Activated T-helper 2 cell treated with anti-CD3 and anti-CD28 coated beads, Interferon-gamma antibody, Interleukin-2, Interleukin-4, amounts not matched to agents 10 μg/mL and 5 μg/mL and 100 μg/mL, durations not matched to agents 14 hours and 24 hours and 36 hours (primary cell): ENCODE results near the gene BRD1. TPM values are rescaled to one million over a fixed set of nuclear protein-coding genes. Genes with fewer than 3 reads are reported as not detected.

Experiments used
- DNase-seq: peaks from one replicate; pipeline ENCODE4 v3.0.0; 2021; ENCODE audit warnings: low spot score
- H3K27ac Mint-ChIP-seq: one replicate; pipeline ENCODE4 v1.8.0; 2021; ENCODE audit warnings: mixed read lengths
- H3K27me3 Mint-ChIP-seq: one replicate; pipeline ENCODE4 v1.8.0; 2021; ENCODE audit warnings: low read depth, mixed read lengths
- H3K36me3 Mint-ChIP-seq: one replicate; pipeline ENCODE4 v1.8.0; 2021; ENCODE audit warnings: low read depth, mixed read lengths
- H3K4me1 Mint-ChIP-seq: one replicate; pipeline ENCODE4 v1.8.0; 2021; ENCODE audit warnings: low read depth, mixed read lengths
- H3K4me3 Mint-ChIP-seq: one replicate; pipeline ENCODE4 v1.8.0; 2021; ENCODE audit warnings: low read depth, mild to moderate bottlenecking, moderate library complexity, mixed read lengths
- H3K9me3 Mint-ChIP-seq: one replicate; pipeline ENCODE4 v1.8.0; 2021; ENCODE audit warnings: mixed read lengths
- intact Hi-C: fragments of 100-400 bp; cut with micrococcal nuclease; formaldehyde crosslinking; loops from one replicate; pipeline ENCODE4 v1.15.1; 2023
- total RNA-seq: library from RNA; stranded (reverse); gene quantifications from 2 replicates; pipeline ENCODE4 v1.2.3, GENCODE V29; 2022

The BRD1 gene
- total RNA-seq, 1 donor from 2014 or later, result 41.3 TPM

- Mint-ChIP-seq H3K4me3 (no peak overlapping the region), H3K4me1 (peaks cover 2% of the 10 kb centered on the region), H3K36me3 (no peaks in the 10 kb centered on the region), H3K9me3 (peaks cover 6% of the 10 kb centered on the region), H3K27me3 (peaks cover 5% of the 10 kb centered on the region), H3K27ac (no peak overlapping the region)
- intact Hi-C loops, result no loop called here
- DNase-seq, result no peak
Measured at GRCh38 chr22:49735411-49735900, 92.2 kb downstream of the BRD1 start.

DNA sequence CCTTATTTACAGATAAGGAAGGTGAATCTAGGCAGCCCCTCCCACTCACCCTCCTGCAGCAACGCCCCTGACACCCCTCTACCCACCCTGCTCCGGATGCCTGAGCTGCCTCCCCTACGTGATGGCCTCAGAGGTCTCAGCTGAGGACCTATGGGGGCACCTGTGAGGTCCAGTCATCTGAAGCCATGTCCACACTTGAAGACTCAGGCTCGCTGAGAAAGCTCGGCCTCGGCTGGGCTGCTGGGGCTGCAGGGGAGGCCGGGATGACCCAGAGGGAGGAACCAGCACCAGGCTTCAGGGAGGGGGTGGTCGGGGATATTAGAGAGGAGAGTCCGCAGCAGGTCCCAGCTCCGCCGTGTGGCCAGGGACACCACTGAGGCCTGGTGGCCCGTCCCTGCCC is 92.8 kb downstream of the BRD1 start:
- Mint-ChIP-seq H3K9me3 (peaks cover 4% of the 10 kb centered on the region), H3K36me3 (no peaks in the 10 kb centered on the region), H3K4me3 (no peak overlapping the region), H3K27me3 (peaks cover 6% of the 10 kb centered on the region), H3K4me1 (peaks cover 2% of the 10 kb centered on the region), H3K27ac (no peak overlapping the region)
- intact Hi-C loops, result no loop called here
- DNase-seq, result no peak

GRCh38 chr22:49734390-49734789 is 93.3 kb downstream of the BRD1 start:
- Mint-ChIP-seq H3K27ac (no peak overlapping the region), H3K4me3 (no peak overlapping the region), H3K36me3 (no peaks in the 10 kb centered on the region), H3K27me3 (peaks cover 6% of the 10 kb centered on the region), H3K4me1 (peaks cover 2% of the 10 kb centered on the region), H3K9me3 (no peaks in the 10 kb centered on the region)
- DNase-seq, result no peak
- intact Hi-C loops, result no loop called here

DNA sequence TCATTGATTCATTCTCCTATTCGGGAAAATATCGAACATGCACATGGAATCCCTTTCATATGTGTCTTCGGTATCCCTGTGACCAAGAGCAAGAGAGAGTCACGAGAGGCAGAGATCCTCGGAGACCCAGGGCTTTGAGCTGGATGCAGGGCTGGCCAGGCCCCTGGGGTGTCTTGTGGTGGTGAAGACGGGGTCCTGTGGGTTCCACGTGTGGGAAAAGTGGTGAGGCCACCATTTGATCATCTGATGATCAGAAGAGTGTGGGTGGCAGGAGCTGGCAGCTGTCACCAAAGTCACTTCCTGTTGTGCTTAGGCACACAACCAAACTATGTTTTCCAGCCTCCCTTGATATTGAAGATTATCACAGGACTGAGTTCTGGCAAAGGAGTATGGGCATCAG is 94.0 kb downstream of the BRD1 start:
- DNase-seq, result no peak
- no peak overlapping the region for H3K27ac Mint-ChIP-seq

GRCh38 chr22:49730656-49731055 is 97.0 kb downstream of the BRD1 start:
- intact Hi-C loops, result no loop called here
- peaks cover 2% of the 10 kb centered on the region for H3K4me1 Mint-ChIP-seq
- no peaks in the 10 kb centered on the region for H3K9me3 Mint-ChIP-seq
- no peak overlapping the region for H3K4me3 Mint-ChIP-seq
- H3K27ac Mint-ChIP-seq, result no peak overlapping the region
- no peaks in the 10 kb centered on the region for H3K36me3 Mint-ChIP-seq
- H3K27me3 Mint-ChIP-seq, result peaks cover 29% of the 10 kb centered on the region
- no peak for DNase-seq

More for the DNA sequence above, 94.0 kb downstream of the BRD1 start:
- H3K9me3 Mint-ChIP-seq, result no peaks in the 10 kb centered on the region
- peaks cover 2% of the 10 kb centered on the region for H3K4me1 Mint-ChIP-seq
- H3K4me3 Mint-ChIP-seq, result no peak overlapping the region
- H3K36me3 Mint-ChIP-seq, result no peaks in the 10 kb centered on the region
- intact Hi-C loops, result no loop called here
- peaks cover 10% of the 10 kb centered on the region for H3K27me3 Mint-ChIP-seq

- no peak overlapping the region for H3K27ac Mint-ChIP-seq
- intact Hi-C loops, result no loop called here
- H3K4me1 Mint-ChIP-seq, result peaks cover 5% of the 10 kb centered on the region
- DNase-seq, result no peak
- H3K9me3 Mint-ChIP-seq, result no peaks in the 10 kb centered on the region
- H3K27me3 Mint-ChIP-seq, result peaks cover 31% of the 10 kb centered on the region
- H3K4me3 Mint-ChIP-seq, result no peak overlapping the region
- no peaks in the 10 kb centered on the region for H3K36me3 Mint-ChIP-seq
Measured at GRCh38 chr22:49728570-49729271, 99.0 kb downstream of the BRD1 start.

- intact Hi-C loops, result no loop called here
- Mint-ChIP-seq H3K4me3 (no peak overlapping the region), H3K4me1 (peaks cover 8% of the 10 kb centered on the region), H3K27ac (no peak overlapping the region), H3K27me3 (peaks cover 34% of the 10 kb centered on the region), H3K9me3 (no peaks in the 10 kb centered on the region), H3K36me3 (no peaks in the 10 kb centered on the region)
- no peak for DNase-seq
Measured at GRCh38 chr22:49727881-49728569, 99.6 kb downstream of the BRD1 start.

DNA sequence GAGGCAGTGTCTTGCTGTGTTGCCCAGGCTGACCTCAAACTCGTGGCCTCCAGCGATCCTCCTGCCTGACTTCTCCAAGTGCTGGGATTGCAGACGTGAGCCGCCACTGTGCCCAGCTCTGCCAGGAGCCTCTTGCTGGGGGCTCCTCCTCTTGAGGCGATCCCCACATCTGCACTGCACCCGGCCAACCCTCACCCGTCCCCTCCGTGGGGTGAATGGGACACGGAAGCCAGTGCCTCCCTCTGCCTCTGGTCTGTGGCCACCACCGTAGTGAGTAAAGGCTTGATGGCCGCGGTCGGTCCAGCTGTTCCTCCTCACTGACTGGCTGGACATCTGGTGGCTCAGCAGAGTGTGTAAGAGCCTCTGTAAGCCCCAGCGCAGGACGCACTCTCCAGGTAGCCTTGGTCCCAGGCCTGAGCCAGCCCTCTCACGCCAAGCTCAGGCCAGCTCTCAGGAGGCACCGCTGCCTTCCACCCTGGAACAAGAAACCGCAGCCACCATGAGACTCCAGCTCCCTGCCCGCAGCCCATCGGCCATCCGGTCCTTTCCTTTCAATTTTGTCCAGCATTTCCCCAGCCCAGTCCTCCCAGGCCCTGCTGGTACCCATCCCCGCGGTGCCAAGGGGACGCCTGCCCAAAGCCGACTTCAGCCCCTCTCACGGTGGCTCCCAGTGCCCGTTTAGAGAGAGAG is 100.3 kb downstream of the BRD1 start:
- peaks cover 34% of the 10 kb centered on the region for H3K27me3 Mint-ChIP-seq
- no peaks in the 10 kb centered on the region for H3K9me3 Mint-ChIP-seq
- H3K36me3 Mint-ChIP-seq, result no peaks in the 10 kb centered on the region
- no peak overlapping the region for H3K4me3 Mint-ChIP-seq
- DNase-seq, result no peak
- intact Hi-C loops, result no loop called here
- peaks cover 8% of the 10 kb centered on the region for H3K4me1 Mint-ChIP-seq
- H3K27ac Mint-ChIP-seq, result no peak overlapping the region

- H3K4me3 Mint-ChIP-seq, result no peak overlapping the region
- H3K4me1 Mint-ChIP-seq, result peaks cover 8% of the 10 kb centered on the region
- DNase-seq, result no peak
- H3K9me3 Mint-ChIP-seq, result no peaks in the 10 kb centered on the region
- intact Hi-C loops, result no loop called here
- peaks cover 34% of the 10 kb centered on the region for H3K27me3 Mint-ChIP-seq
- H3K27ac Mint-ChIP-seq, result no peak overlapping the region
- no peaks in the 10 kb centered on the region for H3K36me3 Mint-ChIP-seq
Measured at GRCh38 chr22:49726701-49727101, 101.0 kb downstream of the BRD1 start.

GRCh38 chr22:49726022-49726681 is 101.5 kb downstream of the BRD1 start:
- H3K27me3 Mint-ChIP-seq, result peaks cover 34% of the 10 kb centered on the region
- H3K4me3 Mint-ChIP-seq, result no peak overlapping the region
- H3K4me1 Mint-ChIP-seq, result peaks cover 8% of the 10 kb centered on the region
- H3K27ac Mint-ChIP-seq, result no peak overlapping the region
- H3K9me3 Mint-ChIP-seq, result no peaks in the 10 kb centered on the region
- no peaks in the 10 kb centered on the region for H3K36me3 Mint-ChIP-seq
- no peak for DNase-seq
- intact Hi-C loops, result no loop called here

DNA sequence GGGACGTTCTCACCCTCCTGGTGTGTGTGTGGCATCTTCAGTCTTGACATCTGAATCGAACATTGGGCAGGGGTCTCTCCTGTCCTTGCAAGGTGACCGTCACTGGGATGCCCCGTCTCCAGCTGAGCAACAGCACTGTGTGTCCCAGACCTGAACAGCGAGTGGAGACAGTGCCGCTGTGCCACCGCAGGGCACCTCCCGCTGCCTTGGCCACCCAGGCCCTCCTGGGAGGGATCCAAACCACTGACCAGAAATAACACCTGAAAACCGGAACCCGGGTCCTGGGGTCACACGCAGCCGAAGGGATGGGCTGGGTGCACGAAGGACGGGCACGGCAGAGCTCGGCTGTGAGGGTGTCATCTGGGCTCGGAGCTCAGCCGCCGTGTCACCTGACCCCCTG is 102.2 kb downstream of the BRD1 start:
- Mint-ChIP-seq H3K9me3 (no peaks in the 10 kb centered on the region), H3K36me3 (no peaks in the 10 kb centered on the region), H3K27ac (no peak overlapping the region), H3K4me1 (peaks cover 8% of the 10 kb centered on the region), H3K27me3 (peaks cover 34% of the 10 kb centered on the region), H3K4me3 (peak overlapping the region; percentile 8)
- intact Hi-C loops, result no loop called here
- DNase-seq, result no peak

DNA sequence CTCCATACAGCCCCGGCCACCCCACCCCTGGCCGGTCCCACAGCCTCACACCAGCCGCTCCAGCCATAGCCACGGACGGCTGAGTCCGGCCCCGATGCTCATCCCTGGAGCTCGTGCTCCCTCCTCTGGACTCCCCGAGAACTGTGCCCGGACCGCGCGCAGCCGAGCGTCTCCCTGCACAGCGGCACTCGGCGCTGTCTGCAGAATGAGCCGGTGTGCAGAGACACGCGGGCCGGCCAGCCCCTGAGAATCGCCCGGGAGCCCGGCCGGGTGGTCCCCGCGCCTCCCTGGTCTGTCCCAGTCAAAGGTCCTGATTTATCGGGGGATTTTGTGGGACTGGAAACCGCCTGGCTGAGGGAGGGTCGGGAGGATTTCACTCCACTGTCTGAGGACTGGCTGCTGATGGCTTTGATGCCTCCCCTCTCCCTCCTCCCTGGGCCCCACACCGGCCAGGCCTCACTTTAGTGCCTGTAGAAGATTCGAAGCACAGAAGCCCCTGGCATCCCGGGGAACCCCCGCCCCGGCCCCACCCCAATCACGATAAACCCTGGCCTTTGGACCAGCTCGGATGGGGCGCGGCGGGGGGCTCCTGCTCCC is 102.7 kb downstream of the BRD1 start:
- peak; percentile 69 for DNase-seq
- Mint-ChIP-seq H3K27me3 (peaks cover 30% of the 10 kb centered on the region), H3K27ac (no peak overlapping the region), H3K4me3 (peak overlapping the region; percentile 66), H3K36me3 (no peaks in the 10 kb centered on the region), H3K9me3 (no peaks in the 10 kb centered on the region), H3K4me1 (peaks cover 8% of the 10 kb centered on the region)
- intact Hi-C loops, result no loop called here
